NCI-H82 treated with DMSO at 0.1 percent for 48 hours (cell line): ENCODE measurements around the gene NCAM1.
"Not testable (repeated sequence)": the region's sequence is repeated elsewhere in the genome, so short reads cannot be mapped to it uniquely, and the experiment has no call there.

Experiments used
- DNase-seq: peaks from one replicate; lab custom pipeline; 2025; ENCODE audit not compliant: unreplicated experiment; lab: John Stamatoyannopoulos, UW

The NCAM1 gene

GRCh38 chr11:112961146-112961668, at the start of gene NCAM1:
NCAM1 (plus strand) TSS chr11:112961420.
- DNase-seq: peak; percentile 88

DNA sequence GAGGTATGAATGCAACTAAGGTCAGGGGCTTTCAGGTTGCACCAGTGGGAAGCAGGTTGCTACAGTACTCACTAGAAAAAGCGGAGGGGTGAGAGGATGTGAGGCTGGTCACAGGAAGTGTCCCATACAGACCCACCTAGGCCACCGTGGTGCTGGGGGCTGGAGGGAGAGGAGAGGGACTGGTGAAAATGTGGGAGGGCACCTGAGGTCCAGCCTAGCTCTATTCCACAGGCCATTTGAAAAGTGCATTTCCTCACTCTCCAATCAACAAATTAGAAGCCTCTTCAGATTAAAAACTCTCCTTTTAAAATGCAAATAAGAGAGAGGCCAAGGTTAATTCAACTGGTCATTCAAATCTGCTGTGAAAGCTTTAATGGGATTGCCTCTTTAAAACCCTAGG, 38.6 kb upstream of the NCAM1 start:
- no peak for DNase-seq

GRCh38 chr11:112924836-112925235, 36.4 kb upstream of the NCAM1 start:
- not testable (repeated sequence) for DNase-seq

DNA sequence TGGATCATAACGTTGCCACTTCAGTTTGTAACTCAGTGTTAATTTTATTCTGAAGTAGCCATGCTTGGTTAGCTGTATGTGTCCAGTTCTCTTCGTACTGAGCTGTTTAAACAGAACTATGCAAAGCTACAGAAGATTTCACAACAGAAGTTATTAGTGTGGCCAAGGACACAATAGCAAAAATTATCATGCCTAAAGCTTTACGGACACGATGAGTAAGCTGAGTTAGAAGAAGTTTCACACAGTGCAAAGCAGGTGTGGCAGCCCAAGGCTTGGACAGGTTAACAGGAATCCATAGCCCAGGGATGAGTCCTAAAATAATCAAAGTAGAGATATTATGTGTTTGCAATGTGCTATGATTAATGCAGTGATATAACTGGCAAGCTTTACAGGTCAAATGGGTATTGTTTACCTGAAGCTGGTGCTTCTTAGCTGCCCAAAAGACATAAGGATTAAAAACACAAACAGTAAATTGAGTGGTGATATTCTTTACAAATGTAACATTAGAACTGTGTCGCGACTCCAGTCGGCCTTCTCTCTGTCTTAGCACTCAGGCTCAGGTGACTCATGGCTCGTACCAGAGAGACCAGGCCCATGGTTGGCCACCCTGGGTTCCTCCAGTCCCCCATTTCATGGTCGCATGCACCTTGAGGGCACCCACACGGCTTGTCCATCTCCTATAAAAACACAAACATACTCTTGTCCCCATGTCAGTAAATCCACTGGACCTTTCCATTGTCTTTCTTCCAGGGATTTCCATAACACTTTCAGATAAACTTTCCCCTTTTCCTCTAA, 35.5 kb upstream of the NCAM1 start:
- no peak for DNase-seq

- DNase-seq: no peak
These were observed 33.1 kb upstream of the NCAM1 start for GRCh38 chr11:112928136-112928535.

DNA sequence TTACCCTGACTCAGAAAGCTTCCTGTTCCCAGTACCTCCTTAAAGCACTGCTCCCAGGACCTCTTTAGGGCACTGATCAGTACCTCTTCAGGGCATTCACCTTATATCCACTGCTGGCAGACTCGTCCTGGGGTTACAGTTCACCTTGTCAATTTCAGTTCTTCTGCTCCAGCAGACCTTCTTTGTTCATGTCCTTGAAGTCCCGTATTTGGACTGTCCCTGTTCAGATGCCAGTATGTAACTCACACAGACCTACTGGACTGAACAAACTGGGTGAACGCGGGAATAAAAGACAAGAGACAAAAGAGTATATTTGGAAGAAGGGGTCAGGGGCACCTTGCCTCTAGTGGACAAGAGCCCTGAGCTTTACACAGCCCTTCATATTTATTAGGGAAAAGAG, 31.8 kb upstream of the NCAM1 start:
- no peak for DNase-seq

GRCh38 chr11:112931703-112932102, 29.5 kb upstream of the NCAM1 start:
- DNase-seq: no peak

DNA sequence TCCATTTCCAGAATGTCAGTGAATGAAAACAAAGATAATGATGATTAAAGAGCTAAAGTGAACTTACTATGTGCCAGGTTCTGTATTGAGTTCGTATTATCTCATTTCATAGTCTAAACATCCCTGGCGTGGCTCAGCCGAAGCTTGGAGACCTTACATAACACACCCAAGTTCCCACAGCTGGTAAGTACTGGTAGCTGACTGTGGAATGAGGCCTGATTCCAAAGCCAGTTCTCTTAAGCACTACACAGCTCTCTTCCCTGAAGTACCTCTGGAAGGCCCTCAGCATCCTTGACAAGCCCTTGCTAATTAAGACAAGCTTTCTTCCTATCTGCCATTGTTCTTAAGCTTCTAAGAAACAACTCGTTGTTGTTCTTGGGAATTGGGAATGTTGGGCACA, 28.6 kb upstream of the NCAM1 start:
- no peak for DNase-seq

- no peak for DNase-seq
These were observed 27.2 kb upstream of the NCAM1 start for GRCh38 chr11:112933970-112934369.

DNA sequence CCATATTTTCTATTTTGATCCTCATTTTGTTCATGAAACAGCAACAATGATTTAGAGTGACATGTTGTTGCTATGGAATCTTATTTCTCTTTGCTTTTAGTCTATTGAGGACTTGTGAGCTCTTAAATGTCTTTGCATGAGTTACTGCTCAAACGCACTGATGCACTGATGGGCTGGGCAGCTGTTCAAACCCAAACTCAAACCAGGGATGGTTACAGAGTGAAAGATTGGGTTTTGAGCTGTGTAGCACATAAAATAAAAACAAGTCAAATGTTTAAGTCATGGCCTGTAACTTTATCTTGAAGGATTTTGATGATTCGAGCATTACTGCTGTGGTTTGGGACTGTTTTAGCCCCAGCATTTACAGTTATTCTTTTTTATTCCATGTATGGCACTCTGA, 20.1 kb upstream of the NCAM1 start:
- no peak for DNase-seq

DNA sequence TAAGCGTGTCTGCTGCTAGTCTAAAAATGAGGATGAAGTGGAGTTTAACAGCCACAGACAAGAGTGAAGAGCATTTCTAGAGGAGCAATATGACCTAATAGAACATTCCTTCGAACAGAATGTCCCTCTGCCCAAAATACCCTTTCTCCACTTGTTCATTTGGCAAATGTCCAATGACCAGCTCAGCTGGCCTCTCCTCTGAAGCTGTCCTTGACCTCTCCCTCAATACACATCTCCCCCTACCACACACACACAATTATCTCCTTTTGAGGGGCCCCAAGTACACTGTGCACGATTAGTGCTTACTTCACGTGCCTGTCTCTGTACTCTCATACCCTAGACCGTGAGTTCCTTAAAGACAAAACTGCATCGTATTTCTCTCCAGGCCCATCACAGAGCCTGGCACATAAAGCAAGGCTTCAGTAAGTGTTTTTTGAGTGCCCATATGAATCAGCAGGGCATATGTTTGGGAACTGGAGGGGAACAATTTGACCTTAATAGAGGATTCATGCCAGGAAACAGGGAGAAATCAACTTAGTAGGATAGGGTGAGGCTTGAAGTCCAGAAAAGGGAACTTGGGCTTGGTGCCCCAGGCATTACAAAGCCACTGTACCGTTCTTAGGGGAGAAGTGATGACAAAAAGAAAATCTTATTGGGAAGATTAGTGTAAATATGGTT, 18.1 kb upstream of the NCAM1 start:
- DNase-seq: no peak

GRCh38 chr11:112946866-112947265, 14.4 kb upstream of the NCAM1 start:
- no peak for DNase-seq

DNA sequence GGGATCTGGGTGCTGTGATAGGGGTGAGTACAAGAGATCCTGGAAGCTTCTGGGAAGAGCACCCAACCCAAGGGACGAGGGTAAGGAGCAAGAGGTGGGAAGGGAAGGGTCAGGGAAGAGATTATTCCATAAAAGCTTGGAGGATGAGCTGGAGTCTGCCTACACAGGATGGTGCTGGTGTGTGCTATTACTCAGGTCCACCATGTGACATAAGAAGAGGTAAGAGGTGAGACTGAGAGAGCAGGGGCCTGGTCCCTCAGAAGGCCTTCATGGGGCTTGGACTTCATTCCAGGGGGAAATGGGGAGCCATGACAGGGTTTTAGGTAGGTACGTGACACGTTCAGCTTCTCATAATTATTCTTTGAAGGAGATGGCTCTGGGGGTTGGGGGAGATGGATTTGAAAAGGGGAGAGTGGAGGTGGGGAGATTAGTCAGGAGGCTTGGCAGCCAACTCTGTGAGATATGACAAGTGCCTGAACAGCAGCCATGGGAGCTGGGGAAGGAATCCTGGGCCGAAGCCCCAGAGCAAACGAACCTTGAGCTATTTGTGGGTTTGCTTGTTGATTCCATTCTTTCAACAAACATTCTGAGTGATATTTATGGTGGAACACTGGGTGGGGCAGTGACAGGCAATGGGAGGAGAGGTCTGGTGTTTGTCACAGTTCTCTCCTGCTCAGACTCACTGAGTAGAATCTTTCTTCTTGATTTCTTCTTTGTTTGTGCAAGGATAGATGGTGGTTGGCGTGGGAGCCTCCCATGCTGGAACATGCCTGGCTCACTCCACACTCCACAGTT, 11.2 kb upstream of the NCAM1 start:
- DNase-seq: no peak

DNA sequence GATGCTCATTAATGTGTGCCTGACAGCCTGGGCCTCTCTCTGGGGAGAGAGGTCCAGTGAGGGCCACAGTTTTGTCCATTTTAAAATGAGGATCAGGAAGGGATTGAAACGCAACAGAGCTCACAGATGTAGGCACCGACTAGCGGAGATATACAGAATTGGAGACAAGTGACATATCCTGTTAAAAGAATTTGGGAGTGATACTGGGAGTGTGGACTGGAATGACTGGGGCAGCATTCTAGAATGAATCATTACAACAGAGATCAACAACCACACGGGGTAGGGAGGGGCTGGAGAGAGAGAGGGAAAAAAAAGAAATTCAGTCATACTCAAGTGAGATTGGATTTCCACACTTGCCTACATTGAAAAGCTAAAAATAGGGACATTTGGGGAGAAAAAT, 2.5 kb upstream of the NCAM1 start:
- DNase-seq: no peak

DNA sequence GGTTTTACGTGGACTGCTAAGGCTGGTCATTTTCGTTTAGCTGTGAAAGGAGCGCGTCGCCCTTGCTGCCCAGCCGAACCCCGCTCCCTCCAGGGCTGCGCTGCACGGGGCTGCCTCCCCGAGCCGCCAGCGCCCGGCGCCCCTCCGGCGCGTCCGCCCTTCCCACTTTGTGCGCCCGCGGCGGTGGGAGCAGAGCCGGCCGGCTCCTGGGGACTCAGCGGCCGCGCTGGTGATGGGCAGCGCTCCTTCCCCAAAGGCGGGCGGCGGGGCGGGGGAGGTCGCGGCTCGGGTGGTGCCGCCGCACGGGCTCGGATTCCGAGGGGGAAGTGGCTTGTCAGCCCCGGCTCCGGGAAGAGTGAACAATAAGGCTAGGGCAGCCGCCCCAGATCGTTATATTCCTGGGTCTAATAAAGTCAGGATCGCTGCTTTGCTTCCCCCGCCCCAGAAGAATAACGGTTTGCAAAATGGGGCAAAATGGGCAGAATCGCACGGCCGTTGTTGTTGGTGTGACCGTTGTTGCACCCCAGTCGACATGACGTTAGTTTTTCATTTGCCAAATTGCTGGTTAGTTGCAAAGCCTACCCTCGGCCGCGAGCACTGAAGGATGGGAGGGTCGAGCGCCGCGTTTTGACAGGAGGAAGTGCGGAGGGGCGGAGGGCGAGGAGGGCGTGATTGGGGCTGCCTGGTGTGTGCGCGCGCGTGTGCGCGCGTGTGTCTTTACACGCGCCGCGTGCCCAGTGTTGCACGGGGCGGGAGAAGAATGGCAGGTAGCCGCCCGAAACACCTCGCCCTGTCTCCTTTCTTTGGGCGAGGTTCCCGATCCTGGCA, 745 bp downstream of the NCAM1 start:
- peak; percentile 32 for DNase-seq

GRCh38 chr11:112962579-112963367, 1.6 kb downstream of the NCAM1 start:
- DNase-seq: peak; percentile 30

DNA sequence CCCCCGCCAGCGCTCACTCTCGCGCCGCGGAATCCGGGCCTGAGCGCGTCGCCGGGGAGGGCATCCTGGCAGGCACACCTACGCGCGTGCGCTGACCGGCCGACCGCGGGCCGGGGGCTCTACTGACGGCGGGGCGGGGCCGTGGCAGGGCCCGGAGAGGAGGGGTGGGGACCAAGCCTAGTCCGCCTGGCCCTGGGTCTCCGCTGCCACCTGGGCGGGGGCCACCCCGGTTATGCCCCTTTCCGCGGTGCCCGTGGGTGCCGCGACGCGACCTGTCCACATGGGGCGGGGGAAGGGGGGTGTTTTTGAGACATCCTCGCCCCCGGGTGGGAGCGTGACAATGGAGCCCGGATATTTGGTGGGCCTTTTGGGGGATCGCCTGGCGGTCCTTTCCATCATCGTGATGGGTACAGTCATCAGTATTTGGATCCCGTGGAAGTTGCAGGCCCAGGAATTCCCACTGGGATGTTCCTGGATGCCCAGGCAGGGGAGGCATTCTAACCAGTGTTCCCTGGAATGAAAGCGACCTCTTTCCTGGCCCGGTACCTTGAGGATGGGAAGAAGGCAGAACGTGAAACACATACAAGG, 2.2 kb downstream of the NCAM1 start:
- DNase-seq: peak; percentile 29

- DNase-seq: no peak
These were observed 4.4 kb downstream of the NCAM1 start for GRCh38 chr11:112965656-112966055.

DNA sequence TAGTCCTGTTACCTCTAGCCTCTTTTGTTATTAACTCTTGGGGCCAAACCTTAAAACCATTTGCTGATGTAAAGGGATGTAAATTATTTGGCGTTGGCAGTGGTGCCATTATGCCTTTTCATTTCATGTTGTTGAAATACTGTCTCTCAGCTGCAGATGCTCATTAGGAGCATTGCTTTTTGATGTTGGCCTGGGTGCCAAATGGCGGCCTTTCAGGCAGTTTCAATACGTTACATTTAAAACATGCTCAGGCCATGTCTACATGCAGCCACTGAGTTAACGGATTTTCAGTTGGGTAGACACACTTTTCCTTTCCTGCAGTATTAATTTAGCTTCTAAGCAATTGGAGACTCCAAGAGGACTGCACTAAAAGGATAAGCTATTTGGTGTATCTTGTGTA, 5.3 kb downstream of the NCAM1 start:
- DNase-seq: no peak

DNA sequence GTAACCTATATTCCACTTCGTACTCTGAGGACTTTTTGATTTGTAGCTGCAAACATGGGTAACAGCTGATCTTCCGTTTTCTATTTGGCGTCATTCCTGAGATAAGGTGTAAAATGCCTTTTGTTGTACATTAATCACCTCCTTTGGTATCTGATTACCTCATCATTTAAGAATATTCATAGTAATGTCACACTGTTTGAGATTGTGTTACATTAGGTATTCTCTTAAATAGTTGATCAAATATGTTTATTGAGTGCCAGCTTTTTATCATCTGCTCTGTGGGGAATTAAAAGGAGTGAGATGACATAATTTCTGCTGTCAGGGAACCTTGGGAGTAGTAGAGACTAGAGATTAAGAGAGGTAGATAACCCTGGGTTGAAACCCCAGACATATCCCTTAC, 5.9 kb downstream of the NCAM1 start:
- DNase-seq: no peak
